Fibroblast of the aortic adventitia (primary cell): Measurements from ENCODE around the gene NUDT19. TPM values are rescaled to one million over a fixed set of nuclear protein-coding genes. Genes with fewer than 3 reads are reported as not detected.

Experiments
- DNase-seq: peaks from one replicate; pipeline ENCODE4 v3.0.0-alpha.2; 2010; ENCODE audit warnings: low read depth
- H3K4me3 ChIP-seq: 2 replicates; pipeline ENCODE4 v1.5.1; 2011; ENCODE audit warnings: low read depth, mild to moderate bottlenecking, control low read depth, low read length, moderate library complexity
- total RNA-seq: library from RNA; depleted of rRNA; stranded (reverse); fragments of >200 nt; gene quantifications from 2 replicates; pipeline ENCODE4 v1.2.3, GENCODE V29; 2012; ENCODE audit warnings: low replicate concordance
- TF ChIP-seq, protein P1 (sequence below): IDR thresholded peaks from 2 replicates; pipeline ENCODE4 v1.5.1; 2011; ENCODE audit warnings: mild to moderate bottlenecking, low read length, control low read depth, inconsistent platforms; ENCODE audit not compliant: insufficient read depth

The NUDT19 gene
- total RNA-seq, 1 donor, result 10.2 TPM

DNA sequence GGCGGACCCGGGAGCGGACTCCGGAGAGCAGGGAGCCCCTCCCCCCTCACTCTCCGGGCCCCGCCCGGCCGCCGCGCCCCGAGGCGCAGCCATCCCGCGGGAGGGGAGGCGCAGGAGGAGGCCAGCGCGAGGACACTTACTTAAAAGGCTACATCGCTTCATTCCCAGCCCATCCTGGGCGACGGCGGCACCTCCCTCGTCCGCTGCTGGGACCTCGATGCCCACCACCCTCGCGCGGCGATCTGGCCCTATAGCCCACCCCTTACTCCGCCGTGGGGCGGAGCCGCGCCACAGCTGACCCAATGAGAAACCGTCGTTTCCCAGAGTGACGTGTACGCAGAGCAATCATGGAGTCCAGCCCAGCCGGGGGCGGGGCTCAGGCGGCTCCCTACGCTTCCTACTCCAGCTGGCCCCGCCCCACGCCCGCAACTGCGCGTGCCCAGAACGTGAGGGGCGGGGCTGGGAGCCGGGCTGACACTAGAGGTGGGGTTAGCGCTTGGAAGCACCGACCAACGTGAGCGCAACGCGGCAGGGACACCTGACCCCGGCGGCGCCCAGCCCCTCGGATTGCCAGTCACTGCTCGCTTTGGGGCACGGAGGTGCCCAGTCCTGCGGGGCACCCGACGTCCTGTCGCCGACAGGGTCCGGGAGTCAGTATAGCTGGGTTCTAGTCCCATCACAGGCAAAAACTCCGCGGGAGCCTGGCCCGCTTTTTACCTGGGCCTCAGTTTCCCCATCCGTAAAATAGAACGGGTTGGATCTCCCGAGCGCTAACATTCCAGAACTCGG is 16.5 kb upstream of the NUDT19 start, which contains the start of gene ANKRD27:
ANKRD27 (minus strand) TSS at position 250 of the 789 bp plus-strand sequence. CDS start 16,165 bp downstream, outside the sequence.
- DNase-seq, result peak; percentile 96
- TF ChIP-seq, protein P1, sequence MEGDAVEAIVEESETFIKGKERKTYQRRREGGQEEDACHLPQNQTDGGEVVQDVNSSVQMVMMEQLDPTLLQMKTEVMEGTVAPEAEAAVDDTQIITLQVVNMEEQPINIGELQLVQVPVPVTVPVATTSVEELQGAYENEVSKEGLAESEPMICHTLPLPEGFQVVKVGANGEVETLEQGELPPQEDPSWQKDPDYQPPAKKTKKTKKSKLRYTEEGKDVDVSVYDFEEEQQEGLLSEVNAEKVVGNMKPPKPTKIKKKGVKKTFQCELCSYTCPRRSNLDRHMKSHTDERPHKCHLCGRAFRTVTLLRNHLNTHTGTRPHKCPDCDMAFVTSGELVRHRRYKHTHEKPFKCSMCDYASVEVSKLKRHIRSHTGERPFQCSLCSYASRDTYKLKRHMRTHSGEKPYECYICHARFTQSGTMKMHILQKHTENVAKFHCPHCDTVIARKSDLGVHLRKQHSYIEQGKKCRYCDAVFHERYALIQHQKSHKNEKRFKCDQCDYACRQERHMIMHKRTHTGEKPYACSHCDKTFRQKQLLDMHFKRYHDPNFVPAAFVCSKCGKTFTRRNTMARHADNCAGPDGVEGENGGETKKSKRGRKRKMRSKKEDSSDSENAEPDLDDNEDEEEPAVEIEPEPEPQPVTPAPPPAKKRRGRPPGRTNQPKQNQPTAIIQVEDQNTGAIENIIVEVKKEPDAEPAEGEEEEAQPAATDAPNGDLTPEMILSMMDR, result no peak
- H3K4me3 ChIP-seq, result peak within 1 kb of the TSS; percentile 95

DNA sequence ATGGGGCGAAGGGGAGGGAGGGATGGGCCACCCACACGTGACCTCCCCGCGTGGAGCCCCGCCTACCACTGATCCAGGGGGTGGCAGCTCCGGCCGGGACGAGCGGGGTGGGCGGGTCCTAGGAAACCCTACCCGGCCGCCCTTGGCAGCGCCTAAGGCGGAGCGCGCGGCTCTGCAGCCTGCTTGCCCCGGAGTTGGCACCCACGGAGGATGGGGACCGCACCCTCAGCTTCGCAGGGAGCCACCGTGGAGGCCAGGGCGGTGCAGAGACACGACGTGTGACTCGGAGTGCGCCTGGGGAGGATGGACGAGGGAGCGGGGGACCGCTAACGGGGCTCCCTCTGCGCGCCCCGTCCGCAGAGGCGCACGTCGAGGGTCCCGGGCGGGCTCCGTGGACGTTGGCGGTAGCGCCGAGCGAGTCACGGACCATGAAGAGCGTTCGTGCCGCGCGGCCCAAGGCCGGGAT is 15.9 kb upstream of the NUDT19 start, which contains the start of gene RGS9BP:
RGS9BP (plus strand) TSS at position 129 of the 466 bp plus-strand sequence. CDS start 416 bp downstream, outside the sequence.
- H3K4me3 ChIP-seq, result peak within 1 kb of the TSS; percentile 95
- peak; percentile 65 for DNase-seq
- TF ChIP-seq, protein P1, result no peak

DNA sequence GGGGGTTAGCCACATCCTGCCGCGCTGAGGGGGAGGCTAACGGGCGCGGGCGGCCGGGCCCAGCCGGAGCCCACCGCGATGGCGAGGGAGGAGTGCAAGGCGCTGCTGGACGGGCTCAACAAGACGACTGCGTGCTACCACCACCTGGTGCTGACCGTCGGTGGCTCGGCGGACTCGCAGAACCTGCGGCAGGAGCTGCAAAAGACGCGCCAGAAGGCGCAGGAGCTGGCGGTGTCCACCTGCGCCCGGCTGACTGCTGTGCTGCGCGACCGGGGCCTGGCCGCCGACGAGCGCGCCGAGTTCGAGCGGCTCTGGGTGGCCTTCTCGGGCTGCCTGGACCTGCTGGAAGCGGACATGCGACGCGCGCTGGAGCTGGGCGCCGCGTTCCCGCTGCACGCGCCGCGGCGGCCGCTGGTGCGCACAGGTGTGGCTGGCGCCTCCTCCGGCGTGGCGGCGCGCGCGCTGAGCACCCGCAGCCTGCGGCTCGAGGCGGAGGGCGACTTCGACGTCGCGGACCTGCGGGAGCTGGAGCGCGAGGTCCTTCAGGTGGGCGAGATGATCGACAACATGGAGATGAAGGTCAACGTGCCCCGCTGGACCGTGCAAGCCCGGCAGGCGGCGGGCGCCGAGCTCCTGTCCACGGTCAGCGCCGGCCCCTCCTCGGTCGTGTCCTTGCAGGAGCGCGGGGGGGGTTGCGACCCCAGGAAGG is 15.3 kb upstream of the NUDT19 start:
- TF ChIP-seq, protein P1, result no peak
- H3K4me3 ChIP-seq, result no peak overlapping the region
- no peak for DNase-seq

DNA sequence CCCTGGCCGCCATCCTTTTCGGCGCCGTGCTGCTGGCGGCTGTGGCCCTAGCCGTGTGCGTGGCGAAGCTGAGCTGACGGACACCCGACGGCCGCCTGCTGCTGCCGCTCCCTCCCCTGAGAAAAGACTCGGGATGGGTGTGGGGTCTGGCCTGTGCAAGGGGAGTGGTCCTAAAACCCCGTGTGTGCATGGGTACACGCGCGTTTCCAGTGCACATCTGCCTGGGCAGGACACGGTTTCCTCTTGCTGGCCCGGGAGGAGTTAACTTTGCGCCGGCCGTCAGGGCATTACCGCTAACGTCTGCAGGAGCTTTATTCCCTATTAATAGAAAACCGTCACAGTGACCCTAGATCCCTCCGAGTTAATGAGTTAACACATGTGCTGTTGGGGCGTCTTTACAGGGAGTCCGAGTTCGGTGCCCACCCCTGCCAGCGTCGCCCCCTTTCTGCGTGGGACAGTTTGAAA is 14.7 kb upstream of the NUDT19 start:
- no peak for DNase-seq
- H3K4me3 ChIP-seq, result no peak overlapping the region
- TF ChIP-seq, protein P1, result no peak

DNA sequence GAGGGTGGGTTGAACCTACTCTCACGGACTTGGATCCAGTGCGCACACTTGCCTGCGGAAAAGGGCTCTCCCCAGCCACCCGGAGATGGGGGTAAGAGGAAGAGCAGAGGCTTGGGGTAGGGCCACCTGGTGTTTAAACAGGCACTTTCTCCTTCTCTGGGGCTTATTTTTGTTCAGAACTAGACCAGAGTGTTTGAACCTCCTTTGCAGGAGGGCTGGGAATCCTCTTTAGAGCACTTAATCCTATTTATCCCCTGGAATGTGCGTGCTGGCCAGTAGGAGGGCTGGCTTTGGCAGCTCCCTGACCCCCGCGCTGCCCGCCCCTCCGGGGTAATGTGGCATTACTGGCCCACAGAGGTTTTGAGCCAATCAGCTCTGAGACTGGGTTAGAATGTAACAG is 14.0 kb upstream of the NUDT19 start:
- no peak for DNase-seq
- no peak overlapping the region for H3K4me3 ChIP-seq
- TF ChIP-seq, protein P1, result peak; percentile 4

DNA sequence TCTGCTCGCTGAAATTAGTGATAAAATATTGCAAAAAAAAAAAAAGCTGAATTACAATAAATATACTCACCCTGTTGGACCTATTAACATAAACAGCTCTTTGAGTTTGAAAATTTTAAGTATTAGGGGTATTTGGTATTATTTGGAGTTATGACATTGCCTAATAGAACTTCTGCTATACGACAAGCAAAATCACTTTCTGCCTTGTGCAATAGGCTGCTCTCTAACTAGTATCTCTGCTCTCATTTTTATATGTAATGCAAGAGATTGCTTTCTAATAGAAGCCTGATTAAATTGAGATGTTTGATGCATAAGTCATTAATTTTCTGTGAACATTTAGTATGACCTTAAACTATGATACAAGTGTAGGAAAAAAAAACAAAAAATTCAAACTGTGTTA is 10.6 kb upstream of the NUDT19 start:
- H3K4me3 ChIP-seq, result no peak overlapping the region
- no peak for DNase-seq
- TF ChIP-seq, protein P1, result no peak
